Natural killer cell (primary cell): Measurements from ENCODE around the gene FADS2. TPM values are rescaled to one million over a fixed set of nuclear protein-coding genes. Genes with fewer than 3 reads are reported as not detected.

Experiments used
- ATAC-seq, 3 donors: fragments of 150-1000 bp in 2 of 3; fragments of 200-7000 bp in 1 of 3; cut with Tn5 transposase; 1 replicate in 1 of 3; 2 replicates in 2 of 3; pipeline ENCODE4 v1.10.0; 2021; ENCODE audit warnings: mild to moderate bottlenecking in 2 of 3, moderate library complexity in 2 of 3
- DNase-seq, 2 donors: peaks; one replicate each; pipeline versions ENCODE4 v3.0.0 to v3.0.0-alpha.2; 2013 to 2021; ENCODE audit warnings: mixed read lengths in 1 of 2
- H3K27ac ChIP-seq: one replicate; pipeline ENCODE4 v1.5.1; 2013; ENCODE audit warnings: mild to moderate bottlenecking, low read length
- H3K27me3 ChIP-seq: one replicate; pipeline ENCODE4 v1.6.1; 2013; ENCODE audit warnings: low read length; ENCODE audit not compliant: control insufficient read depth, insufficient read depth
- H3K36me3 ChIP-seq: one replicate; pipeline ENCODE4 v1.6.1; 2013; ENCODE audit warnings: low read length; ENCODE audit not compliant: control insufficient read depth, insufficient read depth
- H3K4me1 ChIP-seq: one replicate; pipeline ENCODE4 v1.6.1; 2013; ENCODE audit warnings: low read length; ENCODE audit not compliant: control insufficient read depth, insufficient read depth
- H3K4me3 ChIP-seq: one replicate; pipeline ENCODE4 v1.5.1; 2013; ENCODE audit warnings: low read length
- H3K9me3 ChIP-seq: one replicate; pipeline ENCODE4 v1.6.1; 2013; ENCODE audit warnings: low read length; ENCODE audit not compliant: control insufficient read depth, insufficient read depth
- H3K27ac Mint-ChIP-seq, 2 donors: one replicate each; pipeline ENCODE4 v1.8.0; 2022; ENCODE audit warnings: mild to moderate bottlenecking in 2 of 2, mixed read lengths in 2 of 2, moderate library complexity in 1 of 2
- H3K27me3 Mint-ChIP-seq, 2 donors: one replicate each; pipeline ENCODE4 v1.8.0; 2022; ENCODE audit warnings: low read depth in 2 of 2, mixed read lengths in 2 of 2
- H3K36me3 Mint-ChIP-seq: one replicate; pipeline ENCODE4 v1.8.0; 2022; ENCODE audit warnings: mixed read lengths
- H3K4me1 Mint-ChIP-seq, 2 donors: one replicate each; pipeline ENCODE4 v1.8.0; 2022; ENCODE audit warnings: mixed read lengths in 2 of 2
- H3K4me3 Mint-ChIP-seq: one replicate; pipeline ENCODE4 v1.8.0; 2022; ENCODE audit warnings: mild to moderate bottlenecking, moderate library complexity, mixed read lengths
- H3K9me3 Mint-ChIP-seq, 2 donors: one replicate each; pipeline ENCODE4 v1.8.0; 2022; ENCODE audit warnings: mixed read lengths in 2 of 2
- WGBS: methylation state at CpG from one replicate; pipeline ENCODE4 v1.1.7; 2013; ENCODE audit warnings: missing lambda C conversion rate; ENCODE audit not compliant: insufficient coverage; 5-methylcytosine and 5-hydroxymethylcytosine counted together
- intact Hi-C: fragments of 100-400 bp; cut with micrococcal nuclease; formaldehyde crosslinking; loops from one replicate; pipeline ENCODE4 v1.14.2; 2022
- total RNA-seq, 4 donors: library from RNA; stranded (reverse); fragments of 120-200 nt in 1 of 4; gene quantifications; one replicate each; pipeline versions ENCODE4 v1.2.3 to v1.2.4, GENCODE V29; 2013 to 2022
- TF ChIP-seq, protein P1 (sequence below): fragments of 200-600 bp; IDR thresholded peaks from one replicate; pipeline ENCODE4 v1.8.0; 2022; ENCODE audit warnings: antibody characterized with exemption

FADS2 gene
- total RNA-seq, 3 donors from 2014 or later (not counting 1 experiment from before 2014, with no cell fraction given), result 30.4 to 52.7 (median 34.4) TPM

DNA sequence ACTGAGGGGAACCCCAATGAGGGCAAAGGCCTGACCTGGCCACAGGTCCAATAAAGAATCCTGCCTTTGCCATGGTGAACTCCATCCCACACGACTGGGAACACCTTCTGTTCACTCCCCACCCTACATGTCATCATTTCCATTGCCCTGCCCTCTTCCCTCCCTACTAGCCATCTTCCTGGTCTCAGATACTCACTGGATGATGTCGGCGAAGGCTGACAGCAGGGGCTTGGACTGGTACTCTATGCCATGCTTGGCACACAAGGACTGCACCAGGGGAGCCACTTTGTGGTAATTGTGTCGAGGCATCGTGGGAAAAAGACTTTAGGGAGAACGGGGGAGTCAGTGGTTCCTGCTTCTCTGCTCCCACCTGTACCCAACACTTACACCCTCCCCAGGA lies 25.5 kb upstream of the FADS2 start:
- Mint-ChIP-seq H3K9me3 (no peaks in the 10 kb centered on the region), H3K36me3 (no peaks in the 10 kb centered on the region), H3K4me1 (no peaks in the 10 kb centered on the region), H3K27me3 (no peaks in the 10 kb centered on the region), H3K27ac (no peak overlapping the region), H3K4me3 (no peak overlapping the region)
- no peak overlapping the region for H3K27ac ChIP-seq
- H3K9me3 ChIP-seq, result no peaks in the 10 kb centered on the region
- H3K4me3 ChIP-seq, result no peak overlapping the region
- no peaks in the 10 kb centered on the region for H3K4me1 ChIP-seq
- ATAC-seq, result no peak
- intact Hi-C loops, result no loop called here
- no peaks in the 10 kb centered on the region for H3K27me3 ChIP-seq
- WGBS, result 97% methylated on average over 6 of the region's 6 CpGs
- no peak for DNase-seq
- peaks cover 2% of the 10 kb centered on the region for H3K36me3 ChIP-seq
- TF ChIP-seq, protein P1, sequence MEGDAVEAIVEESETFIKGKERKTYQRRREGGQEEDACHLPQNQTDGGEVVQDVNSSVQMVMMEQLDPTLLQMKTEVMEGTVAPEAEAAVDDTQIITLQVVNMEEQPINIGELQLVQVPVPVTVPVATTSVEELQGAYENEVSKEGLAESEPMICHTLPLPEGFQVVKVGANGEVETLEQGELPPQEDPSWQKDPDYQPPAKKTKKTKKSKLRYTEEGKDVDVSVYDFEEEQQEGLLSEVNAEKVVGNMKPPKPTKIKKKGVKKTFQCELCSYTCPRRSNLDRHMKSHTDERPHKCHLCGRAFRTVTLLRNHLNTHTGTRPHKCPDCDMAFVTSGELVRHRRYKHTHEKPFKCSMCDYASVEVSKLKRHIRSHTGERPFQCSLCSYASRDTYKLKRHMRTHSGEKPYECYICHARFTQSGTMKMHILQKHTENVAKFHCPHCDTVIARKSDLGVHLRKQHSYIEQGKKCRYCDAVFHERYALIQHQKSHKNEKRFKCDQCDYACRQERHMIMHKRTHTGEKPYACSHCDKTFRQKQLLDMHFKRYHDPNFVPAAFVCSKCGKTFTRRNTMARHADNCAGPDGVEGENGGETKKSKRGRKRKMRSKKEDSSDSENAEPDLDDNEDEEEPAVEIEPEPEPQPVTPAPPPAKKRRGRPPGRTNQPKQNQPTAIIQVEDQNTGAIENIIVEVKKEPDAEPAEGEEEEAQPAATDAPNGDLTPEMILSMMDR, result no peak

DNA sequence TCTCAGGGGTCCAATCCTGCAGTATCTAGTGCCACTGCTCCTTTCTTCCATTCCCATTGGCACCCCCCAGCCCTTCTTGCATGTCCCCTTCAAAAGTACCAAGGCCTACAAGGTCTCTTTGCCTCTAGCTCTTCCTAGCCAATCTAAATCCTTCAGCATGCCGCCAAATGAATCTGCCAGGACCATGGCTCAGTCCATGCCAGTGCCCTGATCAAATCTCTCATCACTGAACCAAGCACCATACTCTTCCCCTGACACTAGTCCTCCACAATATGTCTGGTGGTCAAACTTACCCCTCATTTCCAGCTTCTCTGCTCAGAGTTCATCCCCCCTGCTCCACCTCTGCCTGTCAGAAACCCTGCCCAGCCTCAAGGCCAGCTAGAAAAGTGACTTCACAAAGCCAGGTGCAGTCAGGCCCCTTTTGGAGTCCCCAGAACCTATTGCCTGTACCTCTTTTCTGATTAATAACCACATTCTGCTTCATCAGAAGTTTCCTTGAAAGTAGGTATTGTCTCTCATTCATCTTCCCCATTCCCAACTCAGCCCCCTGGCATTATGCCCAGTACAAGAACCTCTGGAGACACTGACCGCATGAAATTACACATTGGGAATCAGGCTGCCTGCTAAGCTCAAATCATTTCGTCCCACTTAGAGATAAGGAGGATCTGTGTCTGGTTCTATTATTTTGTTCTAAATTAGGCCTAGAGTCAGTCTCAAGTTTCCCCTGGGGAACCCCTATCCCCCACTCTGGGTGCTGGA lies 24.0 kb upstream of the FADS2 start:
- Mint-ChIP-seq H3K36me3 (no peaks in the 10 kb centered on the region), H3K4me1 (no peaks in the 10 kb centered on the region), H3K4me3 (no peak overlapping the region), H3K27ac (no peak overlapping the region), H3K27me3 (no peaks in the 10 kb centered on the region), H3K9me3 (no peaks in the 10 kb centered on the region)
- Histone ChIP-seq H3K9me3 (no peaks in the 10 kb centered on the region), H3K27me3 (no peaks in the 10 kb centered on the region), H3K4me1 (no peaks in the 10 kb centered on the region), H3K36me3 (peaks cover 2% of the 10 kb centered on the region), H3K4me3 (no peak overlapping the region), H3K27ac (no peak overlapping the region)
- 100% methylated on average over 3 of the region's 3 CpGs for WGBS
- no peak for DNase-seq
- intact Hi-C loops, result no loop called here
- TF ChIP-seq, protein P1, result no peak
- no peak for ATAC-seq

DNA sequence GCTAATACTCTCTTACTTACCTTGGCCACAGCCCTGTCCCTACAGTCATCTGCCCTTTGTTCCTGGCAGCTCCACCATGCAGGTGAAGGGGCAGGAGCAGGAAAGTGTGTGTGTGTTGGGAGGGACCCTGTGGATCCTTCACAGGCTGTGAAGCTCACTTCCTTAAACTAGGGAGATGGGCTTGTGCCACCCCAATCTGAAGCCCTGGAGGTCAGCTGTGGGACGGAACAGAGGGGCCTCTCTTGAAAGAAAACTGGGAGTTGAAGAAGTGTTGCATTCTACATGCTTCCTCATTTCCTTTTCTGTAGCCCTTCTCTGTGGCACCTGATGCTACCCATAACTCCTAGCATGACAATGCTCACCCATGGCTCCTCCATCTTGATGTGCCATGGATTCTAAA lies 23.0 kb upstream of the FADS2 start:
- H3K27ac Mint-ChIP-seq, result no peak overlapping the region
- H3K4me3 Mint-ChIP-seq, result no peak overlapping the region
- Histone ChIP-seq H3K27ac (no peak overlapping the region), H3K4me1 (no peaks in the 10 kb centered on the region), H3K4me3 (no peak overlapping the region), H3K9me3 (no peaks in the 10 kb centered on the region), H3K36me3 (peaks cover 5% of the 10 kb centered on the region), H3K27me3 (no peaks in the 10 kb centered on the region)
- H3K36me3 Mint-ChIP-seq, result no peaks in the 10 kb centered on the region
- TF ChIP-seq, protein P1, result no peak
- H3K9me3 Mint-ChIP-seq, result no peaks in the 10 kb centered on the region
- DNase-seq (no peak), ATAC-seq (no peak)
- no peaks in the 10 kb centered on the region for H3K4me1 Mint-ChIP-seq
- intact Hi-C loops, result no loop called here
- no peaks in the 10 kb centered on the region for H3K27me3 Mint-ChIP-seq
- 86% methylated on average over 1 of the region's 1 CpG for WGBS

DNA sequence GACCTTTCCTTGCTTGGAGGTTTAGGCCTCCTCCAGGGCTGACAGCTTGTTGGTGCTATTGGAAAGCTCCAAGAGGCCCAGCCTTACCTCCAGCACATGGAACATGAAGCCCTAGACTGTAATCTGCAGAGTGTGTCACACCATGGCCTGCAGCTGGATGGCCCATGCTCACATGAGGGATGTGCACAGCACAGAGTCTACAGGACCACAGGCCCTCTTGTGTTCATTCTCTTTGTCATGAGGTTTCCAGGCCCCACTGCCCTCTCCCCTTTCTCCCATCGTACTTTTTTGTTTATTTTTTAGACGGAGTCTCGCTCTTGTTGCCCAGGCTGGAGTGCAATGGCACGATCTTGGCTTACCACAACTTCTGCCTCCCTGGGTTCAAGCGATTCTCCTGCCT lies 21.3 kb upstream of the FADS2 start:
- no peak overlapping the region for H3K27ac Mint-ChIP-seq
- H3K4me3 ChIP-seq, result no peak overlapping the region
- ATAC-seq (no peak), DNase-seq (no peak)
- TF ChIP-seq, protein P1, result no peak
- no peak overlapping the region for H3K4me3 Mint-ChIP-seq
- H3K36me3 Mint-ChIP-seq, result peaks cover 1% of the 10 kb centered on the region
- no peaks in the 10 kb centered on the region for H3K4me1 ChIP-seq
- H3K27ac ChIP-seq, result no peak overlapping the region
- no peaks in the 10 kb centered on the region for H3K9me3 ChIP-seq
- WGBS, result 98% methylated on average over 5 of the region's 5 CpGs
- H3K4me1 Mint-ChIP-seq, result no peaks in the 10 kb centered on the region
- H3K36me3 ChIP-seq, result peaks cover 9% of the 10 kb centered on the region
- H3K27me3 ChIP-seq, result no peaks in the 10 kb centered on the region
- no peaks in the 10 kb centered on the region for H3K9me3 Mint-ChIP-seq
- intact Hi-C loops, result no loop called here
- H3K27me3 Mint-ChIP-seq, result no peaks in the 10 kb centered on the region
